GM18502 (cell line): ENCODE results near the gene CD9.
"Not testable (repeated sequence)": the region's sequence is repeated elsewhere in the genome, so short reads cannot be mapped to it uniquely, and the experiment has no call there.

Source experiments
- ATAC-seq: cut with Tn5 transposase; IDR thresholded peaks from one replicate; pipeline ENCODE4 v1.9.1; 2021; ENCODE audit warnings: mild to moderate bottlenecking; ENCODE audit not compliant: unreplicated experiment, poor library complexity

The CD9 gene, protein sequence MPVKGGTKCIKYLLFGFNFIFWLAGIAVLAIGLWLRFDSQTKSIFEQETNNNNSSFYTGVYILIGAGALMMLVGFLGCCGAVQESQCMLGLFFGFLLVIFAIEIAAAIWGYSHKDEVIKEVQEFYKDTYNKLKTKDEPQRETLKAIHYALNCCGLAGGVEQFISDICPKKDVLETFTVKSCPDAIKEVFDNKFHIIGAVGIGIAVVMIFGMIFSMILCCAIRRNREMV

DNA sequence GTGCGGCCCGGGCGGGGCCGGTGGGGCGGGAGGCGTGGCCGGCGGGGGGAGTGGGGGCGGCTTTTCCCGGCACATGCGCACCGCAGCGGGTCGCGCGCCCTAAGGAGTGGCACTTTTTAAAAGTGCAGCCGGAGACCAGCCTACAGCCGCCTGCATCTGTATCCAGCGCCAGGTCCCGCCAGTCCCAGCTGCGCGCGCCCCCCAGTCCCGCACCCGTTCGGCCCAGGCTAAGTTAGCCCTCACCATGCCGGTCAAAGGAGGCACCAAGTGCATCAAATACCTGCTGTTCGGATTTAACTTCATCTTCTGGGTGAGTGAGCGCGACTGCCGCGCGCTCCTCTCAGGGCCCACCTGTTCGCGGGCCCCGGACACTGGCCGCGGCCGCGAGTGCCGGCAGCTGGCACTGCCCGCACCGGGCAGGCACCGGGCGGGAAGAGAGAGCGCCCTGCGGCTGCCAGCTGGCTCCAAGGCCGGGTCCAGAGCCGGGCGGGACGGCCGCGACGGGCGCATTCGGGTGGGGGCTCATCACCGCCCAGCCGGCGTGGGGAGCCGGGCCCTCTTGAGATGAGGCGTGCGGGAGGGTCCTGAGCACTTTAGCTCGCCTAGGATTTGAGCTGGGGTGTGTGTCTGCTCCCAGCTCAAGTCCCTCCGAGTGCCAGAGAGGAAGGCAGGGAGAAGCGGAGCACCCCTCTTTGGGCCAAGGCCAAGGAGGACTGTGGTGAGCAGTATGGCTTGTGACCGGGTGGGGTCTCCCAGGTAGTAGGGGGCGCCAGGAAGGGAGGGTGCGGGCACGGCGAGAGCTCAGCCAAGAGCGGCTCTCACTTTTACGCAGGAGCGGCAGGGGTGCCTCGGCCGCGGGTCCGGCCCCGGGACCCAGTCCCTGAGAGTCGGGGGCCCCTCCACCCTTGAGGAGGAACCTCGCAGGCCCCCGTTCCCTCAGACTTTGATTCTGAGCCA lies at the start of gene CD9:
TSS of gene CD9 (plus strand) at position 145 of the 957 bp plus-strand sequence. CDS start at position 245, 100 bp downstream.
- no peak for ATAC-seq

DNA sequence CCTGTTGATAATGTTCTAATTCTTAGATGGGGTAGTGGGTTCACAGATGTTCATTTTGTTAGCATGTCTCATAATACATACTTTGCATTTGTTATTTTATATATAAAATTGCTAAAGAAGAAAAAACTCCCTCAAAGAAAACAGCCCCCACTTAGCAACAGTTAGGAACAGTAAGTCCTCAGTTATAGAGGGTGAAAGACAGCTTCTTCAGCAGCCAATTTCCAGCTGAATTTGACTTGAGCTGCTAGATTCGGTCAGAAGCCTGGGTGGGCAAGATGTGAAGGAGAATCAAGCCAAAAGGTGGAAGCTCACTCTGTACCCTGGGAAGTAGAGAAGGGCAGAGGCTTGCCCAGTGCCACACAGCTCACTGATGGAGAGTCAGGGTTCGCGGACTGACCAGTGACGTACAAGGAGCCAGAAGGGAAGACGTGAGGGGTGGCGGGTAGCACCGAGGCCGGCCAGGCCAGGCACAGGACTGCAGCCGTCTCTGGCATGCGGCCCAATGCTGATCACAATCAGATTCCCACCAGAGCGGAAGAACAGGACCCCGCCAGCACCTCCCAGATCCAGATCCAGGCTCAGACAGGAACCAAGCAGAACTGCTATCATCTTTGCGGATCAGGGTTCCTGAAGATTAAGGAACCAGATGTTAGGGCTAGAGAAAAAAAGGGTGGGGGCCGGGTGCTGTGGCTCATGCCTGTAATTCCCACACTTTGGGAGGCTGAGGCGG lies 45.3 kb upstream of the CD9 start:
- ATAC-seq = no peak

DNA sequence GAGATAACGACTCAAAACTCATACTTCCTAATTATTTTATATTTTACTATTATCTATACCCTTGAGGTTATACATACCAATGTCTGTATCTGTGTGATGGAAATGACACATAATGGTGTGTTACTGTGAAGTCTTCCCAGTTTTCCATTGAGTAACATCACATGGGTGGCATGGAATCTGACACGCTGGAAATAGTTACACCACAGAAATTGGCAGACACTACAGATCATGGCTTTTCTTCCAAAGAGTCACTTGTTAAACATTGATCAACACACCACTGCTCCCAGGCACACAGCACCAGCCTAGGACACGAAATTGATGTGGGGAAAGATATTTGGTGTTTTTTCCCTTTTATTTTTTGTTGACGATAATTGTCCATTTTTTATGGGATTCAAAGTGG lies 42.7 kb upstream of the CD9 start:
- ATAC-seq = no peak

DNA sequence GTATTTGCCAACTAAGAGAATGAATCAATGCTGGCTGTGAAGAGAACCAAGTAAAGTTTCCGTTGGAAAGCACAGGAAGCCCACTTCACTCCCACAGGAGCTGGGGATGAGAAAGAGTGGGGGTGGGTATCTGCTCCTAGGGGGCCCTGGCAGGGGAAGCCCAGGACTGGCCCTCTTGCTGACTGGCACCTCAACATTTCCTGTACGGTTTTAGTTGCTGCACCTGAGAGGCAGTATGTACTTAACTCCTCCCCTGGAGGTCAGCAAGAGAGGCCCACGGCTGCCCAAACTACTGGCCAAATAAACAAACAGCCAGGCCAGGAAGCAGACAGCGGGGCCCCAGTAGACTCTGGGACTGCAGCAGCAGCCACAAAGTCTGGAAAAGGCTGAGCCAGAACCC lies 41.9 kb upstream of the CD9 start:
- no peak for ATAC-seq

DNA sequence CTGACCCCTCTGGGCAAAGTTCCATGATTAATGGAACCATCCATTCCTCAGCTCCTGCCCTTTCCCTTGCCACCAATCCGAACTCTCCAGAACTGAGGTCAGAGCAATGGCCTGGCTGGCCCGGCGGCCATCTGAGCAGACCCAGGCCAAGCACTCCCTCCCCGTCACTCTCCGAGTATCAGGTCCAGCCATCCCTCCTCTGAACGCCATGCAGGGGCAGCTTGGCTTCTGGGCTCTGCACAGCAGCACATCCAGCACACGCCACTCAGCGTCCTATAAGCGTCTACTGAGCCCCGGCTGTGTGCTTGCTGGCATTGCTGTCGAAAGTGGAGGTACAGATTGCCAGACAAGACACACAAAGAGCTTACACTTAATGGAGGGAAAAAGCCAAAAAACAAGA lies 41.5 kb upstream of the CD9 start:
- ATAC-seq = no peak

DNA sequence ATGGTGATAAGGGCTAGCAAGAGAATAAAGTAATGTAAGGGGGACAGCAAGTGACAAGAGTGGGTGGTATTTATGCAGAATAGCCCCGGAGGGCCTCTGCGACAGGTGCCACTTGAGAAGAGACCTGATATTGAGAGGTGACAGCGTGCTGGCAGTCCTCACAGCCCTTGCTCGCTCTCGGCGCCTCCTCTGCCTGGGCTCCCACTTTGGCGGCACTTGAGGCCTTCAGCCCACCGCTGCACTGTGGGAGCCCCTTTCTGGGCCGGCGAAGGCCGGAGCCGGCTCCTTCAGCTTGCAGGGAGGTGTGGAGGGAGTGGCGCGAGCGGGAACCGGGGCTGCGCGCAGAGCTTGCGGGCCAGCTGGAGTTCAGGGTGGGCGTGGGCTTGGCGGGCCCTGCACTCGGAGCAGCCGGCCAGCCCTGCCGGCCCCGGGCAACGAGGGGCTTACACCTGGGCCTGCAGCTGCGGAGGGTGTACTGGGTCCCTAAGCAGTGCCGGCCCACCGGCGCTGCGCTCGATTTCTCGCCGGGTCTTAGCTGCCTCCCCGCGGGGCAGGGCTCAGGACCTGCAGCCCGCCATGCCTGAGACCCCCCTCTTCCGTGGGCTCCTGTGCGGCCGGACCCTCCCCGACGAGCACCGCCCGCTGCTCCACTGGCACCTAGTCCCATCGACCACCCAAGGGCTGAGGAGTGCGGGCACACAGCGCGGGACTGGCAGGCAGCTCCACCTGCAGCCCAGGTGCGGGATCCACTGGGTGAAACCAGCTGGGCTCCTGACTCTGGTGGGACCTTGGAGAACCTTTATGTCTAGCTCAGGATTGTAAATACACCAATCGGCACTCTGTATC lies 40.8 kb upstream of the CD9 start:
- ATAC-seq = not testable (repeated sequence)

DNA sequence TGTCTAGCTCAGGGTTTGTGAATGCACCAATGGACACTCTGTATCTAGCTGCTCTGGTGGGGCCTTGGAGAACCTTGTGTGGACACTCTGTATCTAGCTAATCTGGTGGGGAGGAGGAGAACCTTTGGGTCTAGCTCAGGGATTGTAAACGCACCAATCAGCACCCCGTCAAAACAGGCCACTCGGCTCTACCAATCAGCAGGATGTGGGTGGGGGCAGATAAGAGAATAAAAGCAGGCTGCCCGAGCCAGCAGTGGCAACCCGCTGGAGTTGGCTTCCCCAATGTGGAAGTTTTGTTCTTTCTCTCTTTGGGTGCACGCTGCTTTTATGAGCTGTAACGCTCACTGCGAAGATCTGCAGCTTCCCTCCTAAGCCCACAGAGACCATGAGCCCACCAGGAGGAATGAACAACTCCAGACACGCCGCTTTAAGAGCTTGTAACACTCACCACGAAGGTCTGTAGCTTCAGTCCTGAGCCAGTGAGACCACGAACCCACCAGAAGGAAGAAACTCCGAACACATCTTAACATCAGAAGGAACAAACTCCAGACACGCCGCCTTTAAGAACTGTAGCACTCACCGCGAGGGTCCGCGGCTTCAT lies 40.1 kb upstream of the CD9 start:
- ATAC-seq = not testable (repeated sequence)

DNA sequence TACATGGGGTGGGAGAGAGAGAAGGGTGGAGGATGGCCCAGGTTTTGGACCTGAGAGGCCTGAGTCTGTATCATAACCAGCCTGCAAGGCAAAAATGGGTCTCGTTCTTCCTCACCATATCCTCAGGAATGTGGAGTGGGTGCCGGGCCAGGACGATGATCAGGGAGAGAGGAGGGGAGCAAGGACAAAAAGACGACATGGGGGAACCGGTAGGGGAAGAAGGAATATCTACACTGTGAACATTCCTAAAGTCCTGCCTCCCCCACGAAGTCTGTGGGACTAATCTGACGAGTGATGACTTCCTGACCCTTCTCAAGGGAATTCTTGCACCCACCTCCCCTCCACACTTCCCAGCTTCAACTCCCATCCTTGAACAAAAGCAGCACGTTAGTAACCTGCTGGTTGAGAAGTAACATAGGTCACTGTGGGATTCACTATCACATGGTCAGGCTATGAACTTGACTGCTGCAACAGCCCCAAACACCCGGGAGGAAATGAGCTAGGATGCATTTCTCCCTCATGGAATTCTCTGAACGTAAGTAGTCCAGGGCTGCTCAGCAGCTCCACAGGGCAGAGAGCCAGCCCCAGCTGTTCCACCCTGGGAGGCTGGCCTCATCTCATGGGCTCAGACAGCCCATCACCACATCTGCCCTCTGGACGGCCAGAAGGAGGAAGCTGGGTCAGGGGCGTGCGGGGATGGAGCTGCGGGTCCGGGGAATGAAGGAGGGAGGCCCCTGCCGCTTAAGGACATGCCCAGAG lies 38.9 kb upstream of the CD9 start:
- ATAC-seq = no peak

DNA sequence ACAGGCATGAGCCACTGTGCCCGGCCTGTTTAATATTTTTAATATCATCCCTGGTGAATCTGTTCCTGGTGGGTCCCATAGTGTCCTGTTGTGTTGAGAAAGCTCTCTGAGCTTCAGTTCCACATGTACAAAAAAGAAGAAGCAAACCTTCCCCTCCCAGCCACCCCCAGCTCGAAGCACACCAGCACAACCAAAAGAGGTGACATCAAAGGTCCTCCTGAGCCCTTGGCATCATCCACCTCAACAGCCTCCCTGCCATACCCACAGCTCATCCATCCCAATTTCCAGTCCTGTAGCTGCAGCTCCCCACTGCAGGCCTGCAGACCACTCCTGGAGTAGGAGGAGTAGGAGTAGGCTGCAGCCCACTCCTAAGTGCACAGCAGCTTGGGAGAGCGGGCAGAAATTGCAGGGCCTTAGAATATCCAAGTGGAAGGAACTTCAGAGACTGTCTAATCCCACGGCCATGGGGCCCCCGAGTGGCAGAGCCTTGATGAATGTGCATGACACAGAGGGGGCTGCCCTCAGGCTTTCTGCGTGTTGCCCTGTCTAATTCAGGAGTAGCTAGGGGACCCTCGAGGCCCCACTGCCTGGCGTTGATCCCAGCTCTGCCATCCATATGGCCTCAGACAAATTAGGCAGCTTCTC lies 36.7 kb upstream of the CD9 start:
- no peak for ATAC-seq

DNA sequence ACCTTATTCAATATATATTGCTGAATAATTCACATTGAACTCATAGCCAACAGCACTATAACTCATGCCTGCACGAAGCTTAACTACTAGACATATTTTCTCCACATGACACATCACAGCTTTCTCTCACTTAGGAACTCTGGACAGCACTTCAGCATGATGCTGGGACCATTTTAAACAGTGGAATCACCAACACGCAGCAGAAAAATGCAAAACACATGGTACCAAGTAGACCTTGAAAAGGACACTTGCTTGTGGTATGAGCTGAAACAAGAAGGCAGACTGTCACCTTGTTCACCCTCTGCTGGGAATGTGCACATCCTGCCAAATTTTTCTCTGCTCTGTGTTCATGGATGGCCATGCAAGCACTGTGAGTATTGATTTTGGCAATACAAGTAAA lies 34.8 kb upstream of the CD9 start:
- no peak for ATAC-seq

DNA sequence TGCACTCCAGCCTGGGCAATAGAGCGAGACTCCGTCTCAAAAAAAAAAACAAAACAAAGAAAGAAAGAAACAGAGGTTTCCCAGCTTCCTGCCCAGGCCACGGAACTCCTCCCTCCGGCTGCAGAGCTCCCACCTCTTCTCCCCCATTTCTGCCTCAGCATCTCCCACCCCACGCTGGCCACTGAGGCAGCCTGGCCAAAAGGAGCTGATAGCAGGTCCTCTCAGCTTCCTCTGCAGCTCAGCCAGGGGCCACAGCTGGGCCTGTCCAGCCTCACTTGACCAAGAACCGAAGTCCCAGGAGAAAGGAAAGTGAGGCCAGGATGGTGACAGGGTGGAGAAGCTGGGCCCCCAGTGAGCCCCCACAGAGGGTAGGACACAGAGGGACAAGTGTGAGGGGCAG lies 33.4 kb upstream of the CD9 start:
- ATAC-seq = no peak

DNA sequence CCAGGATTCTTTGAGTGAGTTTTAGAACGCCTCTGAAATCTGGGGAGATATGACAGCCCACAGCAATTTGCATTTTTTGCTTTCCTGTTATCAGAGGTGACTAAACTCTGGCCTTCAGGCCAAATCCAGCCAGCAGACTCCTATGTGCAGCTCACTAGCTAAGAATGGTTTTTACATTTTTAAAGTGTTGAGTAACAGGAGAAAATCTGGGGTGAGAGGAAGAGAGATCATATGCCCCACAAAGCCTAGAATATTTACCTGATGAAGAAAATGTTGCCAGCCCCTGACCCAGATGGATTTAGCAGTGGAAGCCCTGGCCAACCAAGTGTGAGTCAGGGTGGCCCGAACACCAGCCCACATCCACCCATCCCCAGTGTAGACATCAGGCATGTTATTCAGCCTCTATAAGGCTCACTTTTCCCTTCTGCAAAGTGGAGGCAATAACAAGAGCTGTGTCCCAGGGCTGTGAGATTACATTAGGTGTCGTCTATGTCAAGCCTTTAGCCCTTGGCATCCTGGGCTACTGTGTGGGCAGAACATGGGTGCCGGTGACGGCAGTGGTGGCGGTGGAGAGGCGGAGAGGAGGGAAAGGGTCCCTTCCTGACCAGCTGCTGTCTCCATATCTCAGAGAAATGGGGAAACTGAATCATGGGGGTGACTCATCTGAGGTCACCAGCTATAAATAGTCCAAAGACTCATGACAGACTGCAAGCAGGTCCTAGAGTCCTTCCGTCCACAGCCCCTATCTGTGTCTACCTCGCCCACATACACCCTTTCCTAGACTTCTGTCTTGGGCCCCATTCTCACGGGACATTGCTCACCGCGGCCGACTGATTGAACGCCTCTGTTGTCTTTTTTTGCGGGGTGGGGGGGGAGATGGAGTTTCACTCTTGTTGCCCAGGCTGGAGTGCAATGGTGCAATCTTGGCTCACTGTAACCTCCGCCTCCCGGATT lies 32.6 kb upstream of the CD9 start:
- peak; percentile 82 for ATAC-seq

DNA sequence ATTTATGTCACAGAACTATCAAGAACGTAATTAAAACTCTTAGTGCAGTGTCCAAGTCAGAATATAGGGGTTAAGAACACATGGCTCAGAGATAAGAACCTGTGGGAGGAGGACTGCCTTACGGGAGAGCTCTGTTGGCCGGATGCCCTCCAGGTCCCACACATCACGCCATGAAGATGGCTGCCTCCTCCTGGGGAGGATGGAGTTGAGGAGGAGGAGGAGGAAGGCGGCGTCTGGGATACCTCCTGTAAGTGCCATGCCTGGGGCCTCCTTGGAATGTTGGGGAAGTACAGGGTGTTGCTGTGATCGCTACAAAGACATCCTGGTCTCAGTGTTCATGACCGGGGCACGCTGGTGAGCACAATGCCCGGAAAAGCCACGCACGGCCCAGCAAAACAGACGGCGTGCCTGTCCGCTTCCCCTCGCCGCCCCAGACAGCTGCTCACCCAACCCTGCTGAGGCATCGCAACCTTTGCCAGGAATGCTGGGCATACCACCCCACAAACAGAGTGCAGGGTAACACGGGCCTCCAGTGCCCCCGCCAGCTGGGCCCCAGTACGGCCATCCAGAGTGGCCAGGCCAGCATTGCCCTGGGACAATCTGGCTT lies 28.7 kb upstream of the CD9 start:
- ATAC-seq = no peak

DNA sequence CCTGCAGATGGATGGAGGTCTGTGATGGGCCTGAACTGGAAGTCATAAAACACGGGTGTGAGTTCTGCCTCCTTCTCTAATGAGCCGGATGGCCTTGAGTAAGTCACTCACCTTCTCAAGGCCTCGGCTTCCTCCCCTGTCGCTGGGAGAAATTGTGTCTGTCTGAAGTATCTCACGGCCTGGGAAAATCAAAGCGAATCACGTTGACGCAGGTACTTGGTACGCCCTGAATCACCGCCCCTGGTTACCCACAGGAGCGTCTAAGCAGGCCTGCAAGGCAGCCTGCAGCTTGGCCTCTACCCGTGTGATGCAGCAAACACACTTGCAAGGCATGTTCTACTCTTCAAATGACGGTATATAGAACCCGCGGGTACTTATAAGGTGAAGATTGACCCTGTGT lies 28.1 kb upstream of the CD9 start:
- ATAC-seq = no peak

DNA sequence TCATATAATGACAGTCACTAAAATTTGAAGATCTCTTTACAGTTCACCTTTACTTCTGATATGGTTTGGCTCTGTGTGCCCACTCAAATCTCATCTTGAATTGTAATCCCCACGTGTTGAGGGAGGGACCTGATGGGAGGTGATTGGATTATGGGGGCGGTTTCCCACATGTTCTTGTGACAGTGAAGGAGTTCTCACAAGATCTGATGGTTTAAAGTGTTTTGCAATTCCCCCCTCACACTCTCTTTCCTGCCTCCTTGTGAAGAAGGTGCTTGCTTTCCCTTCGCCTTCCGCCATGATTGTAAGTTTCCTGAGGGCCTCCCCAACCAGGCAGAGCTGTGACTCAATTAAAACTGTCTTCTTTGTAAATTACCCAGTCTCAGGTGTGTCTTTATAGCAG lies 27.3 kb upstream of the CD9 start:
- no peak for ATAC-seq

DNA sequence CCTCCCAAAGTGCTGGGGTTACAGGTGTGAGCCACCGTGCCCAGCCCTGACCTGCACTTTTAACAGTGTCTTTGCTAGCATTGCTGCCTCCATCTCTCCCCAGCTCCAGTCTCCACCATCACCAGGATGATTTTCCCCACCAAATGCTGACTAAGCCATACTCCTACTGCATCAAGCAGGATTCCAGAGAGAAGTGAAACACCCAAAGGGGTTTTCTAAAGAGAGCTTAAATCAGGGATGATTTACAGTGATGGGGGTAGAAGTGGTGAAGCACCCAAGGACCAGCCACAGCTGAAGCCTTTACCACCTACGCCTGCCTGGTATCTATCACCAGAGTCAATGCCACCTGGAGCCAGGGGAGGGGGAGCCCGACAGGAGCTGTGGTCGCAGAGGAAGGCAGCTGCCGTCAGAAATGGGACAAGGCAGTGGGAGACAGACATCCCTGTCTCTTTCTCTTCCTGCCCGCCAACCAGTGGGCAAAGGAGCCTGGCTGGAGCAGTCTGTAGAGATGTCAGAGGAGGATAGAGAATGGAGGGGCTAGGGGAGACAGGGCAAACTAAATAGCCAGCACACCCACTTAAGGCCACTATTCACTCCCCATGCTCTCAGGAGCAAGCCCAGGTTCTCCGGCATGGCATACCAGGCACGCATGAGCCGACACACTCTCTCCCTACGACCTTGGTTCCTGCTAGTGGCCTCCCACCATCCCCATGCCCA lies 22.4 kb upstream of the CD9 start:
- no peak for ATAC-seq
